ENCODE results near the gene BCL11B. TPM values are rescaled to one million over a fixed set of nuclear protein-coding genes. Genes with fewer than 3 reads are reported as not detected.

Gene BCL11B
- total and polyA plus RNA-seq, 2 donors from 2014 or later = 0.13 to 3.3 TPM

- Histone ChIP-seq H3K4me1 (ENCODE audit: control insufficient read depth in 2 of 3, insufficient read depth in 2 of 3, low read depth in 1 of 3, low read length in 3 of 3) (no peaks in the 10 kb centered on the region), H3K27ac (ENCODE audit: low read depth in 2 of 2, low read length in 2 of 2) (no peak overlapping the region), H3K9ac (ENCODE audit: low read length in 3 of 3) (no peak overlapping the region), H3K4me3 (ENCODE audit: low read length in 3 of 3) (no peak overlapping the region), H3K27me3 (ENCODE audit: control insufficient read depth, insufficient read depth, low read length) (no peaks in the 10 kb centered on the region), H3K9me3 (ENCODE audit: control insufficient read depth in 2 of 3, insufficient read depth in 1 of 3, low read length in 3 of 3) (no peaks in the 10 kb centered on the region), H3K36me3 (ENCODE audit: control insufficient read depth in 2 of 3, insufficient read depth in 3 of 3, low read length in 3 of 3) (no peaks in the 10 kb centered on the region)
- no peak for TF ChIP-seq CTCF (IDR thresholded peaks at IDR 0.05; ENCODE audit: borderline replicate concordance, extremely low read depth, insufficient read depth)
- DNase-seq (peak in 2 of 5 donors; percentile 5 to 29), FAIRE-seq (no peak)
- intact Hi-C loops (cut with DNase I) = no loop called here
These were observed 151.3 kb downstream of the BCL11B start for GRCh38 chr14:99120526-99121318.

GRCh38 chr14:99119554-99120525 is 152.2 kb downstream of the BCL11B start:
- H3K36me3 ChIP-seq (ENCODE audit: control insufficient read depth in 2 of 3, insufficient read depth in 3 of 3, low read length in 3 of 3) = no peaks in the 10 kb centered on the region
- no peaks in the 10 kb centered on the region for H3K27me3 ChIP-seq (ENCODE audit: control insufficient read depth, insufficient read depth, low read length)
- H3K27ac ChIP-seq (ENCODE audit: low read depth in 2 of 2, low read length in 2 of 2) = no peak overlapping the region
- FAIRE-seq (no peak), DNase-seq (peak in 2 of 5 donors; percentile 5 to 19)
- TF ChIP-seq CTCF (IDR thresholded peaks at IDR 0.05; ENCODE audit: borderline replicate concordance, extremely low read depth, insufficient read depth) = no peak
- intact Hi-C loops (cut with DNase I) = no loop called here
- H3K9ac ChIP-seq (ENCODE audit: low read length in 3 of 3) = no peak overlapping the region
- no peaks in the 10 kb centered on the region for H3K9me3 ChIP-seq (ENCODE audit: control insufficient read depth in 2 of 3, insufficient read depth in 1 of 3, low read length in 3 of 3)
- H3K4me1 ChIP-seq (ENCODE audit: control insufficient read depth in 2 of 3, insufficient read depth in 2 of 3, low read depth in 1 of 3, low read length in 3 of 3) = no peaks in the 10 kb centered on the region
- no peak overlapping the region for H3K4me3 ChIP-seq (ENCODE audit: low read length in 3 of 3)

Other genes starting within 250 kb of the BCL11B start
- gene SETD3, start 208.7 kb upstream of the BCL11B start, total RNA-seq = 85.6 TPM
- gene SETD3, start 208.7 kb upstream of the BCL11B start, polyA plus RNA-seq (ENCODE audit: insufficient read depth, low read depth, low replicate concordance) = 74.0 TPM
- gene CCNK, start 209.2 kb upstream of the BCL11B start, total RNA-seq = 40.6 TPM
- 12.8 TPM for gene CCNK, start 209.2 kb upstream of the BCL11B start, polyA plus RNA-seq (ENCODE audit: insufficient read depth, low read depth, low replicate concordance)